HG03045 (cell line): Measurements from ENCODE around the gene SEMA3E.

Experiments
- ATAC-seq: cut with Tn5 transposase; IDR thresholded peaks from one replicate; pipeline ENCODE4 v1.9.1; 2021; ENCODE audit warnings: mild to moderate bottlenecking, moderate library complexity; ENCODE audit not compliant: unreplicated experiment

The SEMA3E gene

GRCh38 chr7:83366629-83367028 lies 282.3 kb downstream of the SEMA3E start:
- ATAC-seq, result no peak

- no peak for ATAC-seq
Measured at GRCh38 chr7:83365746-83366145, 283.2 kb downstream of the SEMA3E start.

- ATAC-seq, result no peak
Measured at GRCh38 chr7:83362871-83363550, 285.9 kb downstream of the SEMA3E start.

- no peak for ATAC-seq
Measured at GRCh38 chr7:83359108-83359507, 289.8 kb downstream of the SEMA3E start.

- no peak for ATAC-seq
Measured at GRCh38 chr7:83355143-83355542, 293.8 kb downstream of the SEMA3E start.

GRCh38 chr7:83347945-83348444 lies 300.9 kb downstream of the SEMA3E start:
- ATAC-seq, result no peak

GRCh38 chr7:83339907-83340306 lies 309.0 kb downstream of the SEMA3E start:
- no peak for ATAC-seq

- ATAC-seq, result no peak
Measured at GRCh38 chr7:83338277-83338950, 310.5 kb downstream of the SEMA3E start.

GRCh38 chr7:83337050-83337449 lies 311.9 kb downstream of the SEMA3E start:
- ATAC-seq, result no peak

GRCh38 chr7:83326223-83326622 lies 322.7 kb downstream of the SEMA3E start:
- ATAC-seq, result no peak

GRCh38 chr7:83325083-83325482 lies 323.9 kb downstream of the SEMA3E start:
- ATAC-seq, result no peak

- ATAC-seq, result no peak
Measured at GRCh38 chr7:83324596-83324995, 324.3 kb downstream of the SEMA3E start.

- no peak for ATAC-seq
Measured at GRCh38 chr7:83321011-83321410, 327.9 kb downstream of the SEMA3E start.

GRCh38 chr7:83313931-83314330 lies 335.0 kb downstream of the SEMA3E start:
- ATAC-seq, result no peak
